Measurements from ENCODE around the gene COPG1.

GRCh38 chr3:129231331-129232119 is 17.9 kb upstream of the COPG1 start:
- TF ChIP-seq CTCF (IDR thresholded peaks at IDR 0.05), result no peak
- TF ChIP-seq POLR2AphosphoS5 (IDR thresholded peaks at IDR 0.05), result no peak
